Esophagus squamous epithelium (tissue), 4 donors: ENCODE measurements around the gene RIMBP2.

Experiments used
- POLR2A ChIP-seq, 4 donors: fragments of 450-650 bp; IDR thresholded peaks; one replicate each; pipeline ENCODE4 v1.6.1; 2017; ENCODE audit warnings: antibody characterized with exemption in 4 of 4, mild to moderate bottlenecking in 4 of 4, moderate library complexity in 3 of 4
- TF ChIP-seq, protein P1 (sequence below), 6 experiments: fragments of 450-650 bp in 4 of 6; fragments of 200-600 bp in 2 of 6; sonication (generic) in 2 of 6; IDR thresholded peaks; one replicate each; pipeline ENCODE4 v1.5.1; 2016 to 2019; ENCODE audit warnings: antibody characterized with exemption in 6 of 6, mild to moderate bottlenecking in 4 of 6, moderate library complexity in 4 of 6

GRCh38 chr12:130456375-130457199 is 259.5 kb downstream of the RIMBP2 start:
- TF ChIP-seq, protein P1, sequence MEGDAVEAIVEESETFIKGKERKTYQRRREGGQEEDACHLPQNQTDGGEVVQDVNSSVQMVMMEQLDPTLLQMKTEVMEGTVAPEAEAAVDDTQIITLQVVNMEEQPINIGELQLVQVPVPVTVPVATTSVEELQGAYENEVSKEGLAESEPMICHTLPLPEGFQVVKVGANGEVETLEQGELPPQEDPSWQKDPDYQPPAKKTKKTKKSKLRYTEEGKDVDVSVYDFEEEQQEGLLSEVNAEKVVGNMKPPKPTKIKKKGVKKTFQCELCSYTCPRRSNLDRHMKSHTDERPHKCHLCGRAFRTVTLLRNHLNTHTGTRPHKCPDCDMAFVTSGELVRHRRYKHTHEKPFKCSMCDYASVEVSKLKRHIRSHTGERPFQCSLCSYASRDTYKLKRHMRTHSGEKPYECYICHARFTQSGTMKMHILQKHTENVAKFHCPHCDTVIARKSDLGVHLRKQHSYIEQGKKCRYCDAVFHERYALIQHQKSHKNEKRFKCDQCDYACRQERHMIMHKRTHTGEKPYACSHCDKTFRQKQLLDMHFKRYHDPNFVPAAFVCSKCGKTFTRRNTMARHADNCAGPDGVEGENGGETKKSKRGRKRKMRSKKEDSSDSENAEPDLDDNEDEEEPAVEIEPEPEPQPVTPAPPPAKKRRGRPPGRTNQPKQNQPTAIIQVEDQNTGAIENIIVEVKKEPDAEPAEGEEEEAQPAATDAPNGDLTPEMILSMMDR (IDR thresholded peaks at IDR 0.05) = no peak
- no peak for TF ChIP-seq POLR2A (IDR thresholded peaks at IDR 0.05)
